ENCODE data around the gene LARGE1.

LARGE1 gene

DNA sequence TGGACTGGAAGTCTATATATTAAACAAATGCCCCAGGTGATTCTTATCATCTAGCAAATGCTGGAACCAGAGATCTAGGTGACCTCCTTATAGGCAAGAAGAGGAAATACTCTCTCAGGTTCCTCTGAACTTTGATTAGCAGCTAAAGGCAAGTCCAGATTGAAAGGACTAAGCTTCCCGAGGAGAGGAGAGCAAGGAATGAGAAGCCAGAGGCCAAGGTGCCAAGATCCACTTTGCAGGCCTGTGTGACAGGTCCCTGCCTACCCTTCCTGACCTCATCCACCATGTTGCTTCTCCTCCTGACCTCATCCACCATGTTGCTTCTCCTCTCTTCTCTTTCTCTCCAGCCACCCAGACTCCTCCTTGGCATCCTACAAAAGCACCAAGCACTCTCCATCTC, 173.2 kb downstream of the LARGE1 start:
- no peak for DNase-seq

DNA sequence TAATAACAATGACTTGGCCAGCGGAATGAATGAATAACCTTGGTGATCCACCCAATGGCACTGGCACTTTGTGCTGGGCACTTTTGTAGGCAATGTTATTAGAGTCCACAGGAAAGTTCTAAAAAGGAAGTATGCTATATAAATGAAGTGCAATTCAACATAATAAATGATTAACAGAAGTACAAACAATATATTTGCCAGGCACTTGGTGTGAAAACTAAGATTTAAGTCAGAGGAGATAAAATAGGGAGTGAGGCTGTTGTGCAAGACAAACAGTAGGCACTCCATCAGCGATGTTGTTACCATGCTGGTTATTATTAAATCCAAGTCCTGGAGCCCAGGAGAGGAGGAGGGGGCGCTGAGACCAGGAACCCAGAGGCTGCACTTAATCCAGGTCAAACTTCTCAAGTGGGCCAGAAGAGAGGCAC, 173.8 kb downstream of the LARGE1 start:
- intact Hi-C loops (cut with DNase I), result no loop called here
- no peak for DNase-seq

More for the DNA sequence above, 173.2 kb downstream of the LARGE1 start:
- intact Hi-C loops (cut with DNase I), result no loop called here

DNA sequence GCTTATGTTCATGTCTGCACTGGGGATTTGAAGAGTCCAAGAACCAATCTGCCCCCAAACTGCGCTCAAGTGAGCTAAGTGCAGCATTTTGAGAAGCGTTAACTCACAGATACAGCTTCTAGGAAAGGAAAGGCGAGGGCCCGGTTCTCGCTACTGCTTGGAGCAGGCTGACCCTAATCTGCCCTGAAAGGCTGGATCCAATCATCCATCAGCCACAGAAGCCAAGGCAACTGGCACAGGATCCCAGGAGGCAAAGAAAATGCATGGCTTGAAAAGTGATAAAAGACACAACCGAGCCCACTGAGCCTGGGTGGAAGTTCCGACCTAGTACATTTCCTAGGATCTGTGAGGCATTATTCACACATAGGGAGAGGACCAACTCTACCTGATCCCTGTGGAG, 174.8 kb downstream of the LARGE1 start:
- no peak for DNase-seq
- intact Hi-C loops (cut with DNase I), result no loop called here

DNA sequence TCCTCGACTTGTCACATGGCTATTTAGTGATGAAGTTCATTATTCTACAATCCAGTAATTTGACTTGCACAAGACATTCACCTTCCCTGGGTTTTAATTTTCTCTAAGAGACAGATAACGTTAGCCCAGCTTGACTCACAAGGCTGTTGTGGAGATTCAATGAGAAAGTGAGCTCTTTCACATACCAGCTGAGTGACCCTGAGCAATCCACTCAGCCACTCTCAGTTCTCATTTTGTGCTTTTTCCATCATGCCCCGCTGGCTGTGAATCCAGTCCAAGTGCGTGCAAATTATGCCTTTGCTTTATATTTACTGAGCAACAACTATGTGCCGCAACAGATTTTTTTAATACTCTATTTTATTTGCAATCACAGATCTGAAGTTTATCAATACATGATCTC, 176.5 kb downstream of the LARGE1 start:
- intact Hi-C loops (cut with DNase I), result no loop called here
- no peak for DNase-seq

- no peak for DNase-seq
- intact Hi-C loops (cut with DNase I), result no loop called here
Observed at GRCh38 chr22:33741025-33741424, 179.3 kb downstream of the LARGE1 start.

- intact Hi-C loops (cut with DNase I), result no loop called here
- DNase-seq, result no peak
Observed at GRCh38 chr22:33739516-33739915, 180.8 kb downstream of the LARGE1 start.

GRCh38 chr22:33737662-33738061, 182.6 kb downstream of the LARGE1 start:
- intact Hi-C loops (cut with DNase I), result no loop called here
- DNase-seq, result no peak

DNA sequence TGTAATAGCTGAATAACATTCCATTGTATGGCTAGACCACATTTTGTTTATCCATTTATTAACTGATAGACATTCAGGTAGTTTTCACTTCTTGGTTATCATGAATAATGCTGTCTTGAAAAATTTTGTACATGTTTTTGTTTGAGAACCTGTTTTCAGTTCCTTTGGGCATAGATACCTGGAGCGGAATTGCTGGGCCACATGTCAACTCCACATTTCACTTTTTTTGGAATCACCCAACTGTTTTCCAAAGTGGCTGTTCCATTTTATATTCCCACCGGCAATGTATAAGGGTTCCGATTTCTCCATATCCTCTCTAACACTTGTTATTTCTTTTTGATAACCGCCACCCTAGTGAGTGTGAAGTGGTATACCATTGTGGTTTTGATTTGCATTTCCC, 184.3 kb downstream of the LARGE1 start:
- intact Hi-C loops (cut with DNase I), result no loop called here
- no peak for DNase-seq

DNA sequence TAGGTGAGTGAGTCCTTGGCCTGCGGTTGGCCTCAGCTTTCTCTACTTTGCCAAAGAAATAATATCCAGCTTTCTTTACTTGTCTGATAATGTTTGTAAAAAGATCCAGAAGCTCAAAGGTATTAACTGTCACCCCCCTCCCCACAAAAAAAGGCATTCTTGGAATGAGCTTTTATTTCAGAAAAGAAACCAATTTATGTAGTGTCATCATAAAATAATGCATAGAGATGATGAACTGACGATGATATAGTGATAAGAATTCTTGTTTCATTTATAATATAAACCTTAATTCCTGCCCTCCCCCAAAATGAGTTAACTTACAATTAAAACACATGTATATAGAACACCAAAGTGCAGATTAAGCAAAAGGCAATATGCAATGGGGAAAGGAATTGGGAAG, 191.4 kb downstream of the LARGE1 start:
- intact Hi-C loops (cut with DNase I), result no loop called here
- DNase-seq, result no peak

DNA sequence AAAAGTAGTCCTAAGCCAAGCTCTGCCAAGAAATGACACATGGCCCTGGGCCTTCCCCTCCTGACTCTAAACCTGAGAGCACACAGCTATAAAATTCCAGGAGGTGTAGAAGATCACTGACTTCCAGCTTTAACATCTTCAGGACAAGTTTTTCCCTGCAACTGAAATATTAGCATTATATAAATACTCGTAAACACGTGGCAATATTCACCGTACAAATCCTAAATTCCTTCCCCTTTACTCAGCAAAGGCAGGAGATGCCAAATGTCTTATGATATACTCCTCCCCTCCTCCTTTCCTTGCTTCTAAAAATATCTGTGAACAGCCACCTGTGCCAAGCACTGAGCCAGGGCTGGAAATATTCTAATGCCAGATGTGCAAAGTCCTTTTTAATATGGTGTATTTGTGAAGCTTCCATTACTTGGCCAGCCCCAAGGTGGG, 194.0 kb downstream of the LARGE1 start:
- DNase-seq, result no peak
- intact Hi-C loops (cut with DNase I), result no loop called here

DNA sequence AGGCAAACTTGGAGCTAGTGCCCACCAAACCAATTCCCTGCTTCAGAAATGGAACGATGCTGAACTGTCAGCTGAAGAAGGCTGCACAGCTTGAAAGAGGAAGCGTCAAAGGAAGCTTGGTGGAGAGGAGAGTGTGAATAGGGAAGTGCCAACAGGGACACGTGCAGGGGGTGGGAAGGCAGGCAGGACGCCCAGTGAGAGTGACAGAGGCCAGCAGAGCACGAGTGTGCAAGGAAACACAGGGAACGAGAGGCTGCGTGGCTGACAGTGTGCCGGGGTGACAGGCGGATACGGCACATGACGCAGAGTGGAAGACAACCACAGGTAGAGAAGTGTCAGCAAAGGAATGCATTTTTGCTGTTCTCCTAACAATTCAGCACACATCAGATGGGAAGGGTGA, 196.4 kb downstream of the LARGE1 start:
- intact Hi-C loops (cut with DNase I), result no loop called here
- peak in 3 of 10 donors; percentile 19 to 86 (median 61) for DNase-seq

- DNase-seq, result no peak
- intact Hi-C loops (cut with DNase I), result no loop called here
Observed at GRCh38 chr22:33722816-33723215, 197.5 kb downstream of the LARGE1 start.

DNA sequence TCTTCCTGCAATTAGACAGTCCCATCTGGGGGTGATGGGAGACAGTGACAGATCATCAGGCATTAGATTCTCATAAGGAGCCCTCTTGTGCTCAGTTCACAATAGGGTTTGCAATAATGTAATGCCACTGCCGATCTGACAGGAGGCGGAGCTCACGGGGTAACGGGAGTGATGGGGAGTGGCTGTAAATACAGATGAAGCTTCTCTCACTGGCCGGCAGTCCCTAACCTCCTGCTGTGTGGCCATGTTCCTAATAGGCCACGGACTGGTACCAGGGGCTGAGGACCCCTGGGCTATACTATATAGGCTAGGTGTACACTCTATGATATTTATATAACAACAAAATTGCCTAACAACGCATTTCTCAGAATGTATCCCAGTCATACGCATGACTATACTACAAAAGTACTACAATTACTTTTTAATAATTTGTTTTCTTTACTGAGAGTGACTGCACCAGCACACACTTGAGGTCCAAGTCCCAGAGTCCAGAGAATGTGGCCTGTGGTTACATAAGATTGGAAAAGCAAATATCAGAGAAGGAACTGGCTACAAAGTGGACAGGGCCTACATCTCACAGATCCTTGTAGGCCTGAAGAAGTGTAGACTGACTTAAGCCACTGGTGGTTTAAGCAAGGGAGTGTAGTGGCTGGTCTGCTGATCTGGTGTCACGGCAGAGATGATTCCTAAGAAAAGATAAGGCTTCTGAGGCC, 200.0 kb downstream of the LARGE1 start:
- DNase-seq, result no peak
- intact Hi-C loops (cut with DNase I), result no loop called here

DNA sequence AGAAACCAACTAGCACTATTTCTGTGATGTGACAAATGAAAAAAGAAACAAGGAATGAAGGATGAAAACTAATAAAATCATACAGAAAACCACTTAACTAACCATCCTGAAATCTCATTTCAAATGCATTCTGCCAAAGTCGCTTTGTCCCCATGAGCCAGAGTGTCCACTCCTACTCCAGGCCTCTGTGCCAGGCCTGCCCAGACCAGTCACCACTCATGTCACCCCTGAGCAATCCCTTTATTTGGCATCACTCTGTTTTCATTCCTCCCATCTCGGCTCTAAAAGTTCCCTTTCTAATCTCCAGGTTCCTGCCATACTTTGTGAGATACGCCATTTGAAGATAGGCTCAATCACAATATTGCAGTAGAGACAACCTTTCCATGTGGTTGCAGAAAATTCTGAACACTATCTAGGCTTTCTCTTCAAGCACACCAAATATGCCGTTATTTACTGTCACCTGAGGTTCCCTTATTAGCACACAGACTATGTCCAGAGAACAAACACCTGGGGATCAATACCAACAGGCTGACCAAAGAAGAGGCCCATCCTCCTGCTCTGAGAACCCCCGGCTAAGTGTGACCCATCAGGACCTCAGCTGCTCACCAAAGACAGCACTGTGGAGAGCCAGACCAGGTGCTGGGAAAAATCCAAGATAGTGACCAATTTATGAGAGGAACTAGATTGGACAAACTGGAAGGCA, 202.4 kb downstream of the LARGE1 start:
- intact Hi-C loops (cut with DNase I), result no loop called here
- DNase-seq, result no peak

DNA sequence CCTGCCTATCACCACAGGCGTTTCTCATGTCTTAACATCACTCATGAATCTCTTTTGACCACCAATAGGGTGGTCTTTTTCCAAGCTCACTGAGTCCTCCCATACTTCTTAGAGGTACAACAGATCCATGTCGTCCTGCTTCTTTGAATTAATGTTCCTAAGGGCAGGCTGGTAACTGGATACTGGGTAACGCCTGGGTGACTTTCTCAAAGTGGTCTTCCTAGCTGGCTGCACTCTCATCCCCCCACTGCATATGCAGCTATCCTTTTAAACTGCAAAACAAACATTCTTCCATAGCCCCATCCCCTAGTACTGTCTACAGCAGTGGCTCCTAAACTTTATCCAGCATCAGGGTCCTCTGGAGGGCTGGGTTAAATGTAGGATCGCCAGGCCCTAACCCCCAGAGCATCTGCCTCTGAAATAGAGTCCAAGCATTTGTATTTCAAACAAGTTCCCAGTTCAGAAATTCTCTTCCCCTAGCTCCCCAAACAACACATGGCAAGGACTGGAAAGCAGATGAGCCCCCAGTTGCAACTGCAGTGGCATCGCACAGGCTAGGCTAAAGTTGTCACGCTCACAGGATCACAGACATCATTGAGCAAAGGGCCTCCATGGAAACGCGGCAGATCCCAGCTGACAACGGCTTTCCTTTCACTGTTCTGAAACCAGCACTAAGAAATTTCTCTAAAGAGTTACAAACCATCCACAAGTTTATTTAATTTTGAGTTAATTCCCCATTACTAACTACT, 204.9 kb downstream of the LARGE1 start:
- intact Hi-C loops (cut with DNase I), result no loop called here
- peak in 2 of 10 donors; percentile 18 to 72 for DNase-seq

DNA sequence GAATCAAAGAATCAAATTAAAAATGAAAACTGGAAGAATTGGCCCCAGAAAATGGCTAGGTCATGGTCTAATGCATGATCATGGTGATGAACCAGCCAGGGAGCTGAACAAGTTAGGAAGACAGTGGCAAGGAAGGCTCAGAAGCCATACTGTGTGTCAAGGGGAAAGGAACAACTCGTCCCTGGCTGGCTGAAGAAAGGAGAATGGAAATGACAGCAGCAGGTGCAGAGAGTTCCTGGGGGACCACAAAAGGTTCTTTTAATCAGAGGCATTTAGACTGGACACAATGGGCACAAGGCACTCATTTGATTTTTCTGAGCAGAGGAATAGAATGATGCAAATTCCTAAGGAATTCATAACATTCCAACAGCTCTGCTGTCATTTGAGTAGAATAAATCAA, 209.9 kb downstream of the LARGE1 start:
- no peak for DNase-seq
- intact Hi-C loops (cut with DNase I), result no loop called here

- intact Hi-C loops (cut with DNase I), result no loop called here
- peak in 3 of 10 donors; percentile 16 to 82 (median 62) for DNase-seq
Observed at GRCh38 chr22:33707581-33707980, 212.7 kb downstream of the LARGE1 start.

DNA sequence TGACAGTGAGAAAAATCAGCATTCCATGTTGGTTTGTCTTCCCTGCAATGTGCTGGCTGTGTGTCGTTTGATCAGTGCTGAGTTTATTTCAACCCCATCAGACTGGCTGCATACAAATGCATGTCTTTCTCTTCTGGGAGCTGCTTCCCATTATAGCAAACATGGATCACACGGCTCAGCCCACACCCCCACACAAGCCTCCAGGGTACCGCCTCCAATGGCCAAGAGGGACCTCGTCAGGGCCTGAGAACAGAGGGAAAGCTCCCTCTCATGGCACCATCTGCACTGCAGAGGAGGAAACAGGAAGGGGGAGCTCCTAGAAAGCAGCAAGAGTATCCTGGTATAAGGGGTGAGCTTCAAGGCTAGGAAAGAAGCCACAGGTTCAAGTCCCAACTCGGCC, 214.2 kb downstream of the LARGE1 start:
- intact Hi-C loops (cut with DNase I), result no loop called here
- peak in 7 of 10 donors; percentile 25 to 93 (median 48) for DNase-seq

- intact Hi-C loops (cut with DNase I), result no loop called here
- DNase-seq, result peak in 1 of 10 donors; percentile 53
Observed at GRCh38 chr22:33699176-33699575, 221.1 kb downstream of the LARGE1 start.

DNA sequence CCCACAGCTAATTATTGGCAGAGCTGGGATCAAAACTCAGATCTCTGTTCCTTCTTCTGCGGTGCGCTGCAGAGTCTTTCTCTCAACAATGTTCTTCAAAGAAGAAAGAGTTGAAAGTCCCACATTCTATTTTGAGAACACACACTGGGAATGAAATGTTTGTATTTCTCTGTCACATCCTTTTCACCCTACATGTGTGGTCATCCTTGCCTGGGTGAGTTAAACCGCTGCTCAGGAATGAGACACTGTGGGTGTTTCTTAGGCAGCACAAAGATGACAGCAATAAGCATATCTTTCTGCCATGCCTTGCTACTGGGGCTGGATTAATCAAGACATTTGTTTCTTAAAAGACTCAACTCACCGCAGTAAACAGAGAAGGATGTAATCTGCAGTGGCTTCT, 222.6 kb downstream of the LARGE1 start:
- intact Hi-C loops (cut with DNase I), result no loop called here

DNA sequence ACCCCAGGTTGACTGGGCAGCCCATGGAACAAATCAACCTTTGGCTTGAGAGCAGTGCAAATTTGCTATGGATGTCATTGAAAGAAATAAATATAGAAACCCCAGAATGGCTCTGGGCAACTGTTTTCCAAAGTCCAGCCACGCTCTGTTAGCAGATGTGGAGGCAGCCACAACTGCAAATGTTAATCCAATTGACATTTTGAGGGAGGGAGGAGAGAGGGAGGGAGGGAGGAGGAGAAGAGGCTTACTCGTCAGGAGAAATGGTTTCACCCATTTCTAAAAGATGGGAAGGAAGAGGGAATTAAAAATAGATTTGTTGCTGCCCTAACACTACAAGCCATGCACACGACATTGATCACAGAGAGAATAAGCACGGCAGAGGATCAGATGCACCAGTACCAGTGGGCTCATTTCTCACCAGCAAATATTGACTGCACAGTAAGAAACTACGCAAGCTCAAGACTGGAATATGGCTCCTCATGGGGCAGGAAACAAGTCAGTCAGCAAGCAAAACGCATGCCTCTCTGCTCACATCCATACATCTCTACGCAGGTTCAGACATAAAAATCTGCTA, 229.1 kb downstream of the LARGE1 start:
- DNase-seq, result no peak
- intact Hi-C loops (cut with DNase I), result no loop called here

More for the DNA sequence above, 222.6 kb downstream of the LARGE1 start:
- no peak for DNase-seq

All from posterior cingulate gyrus (tissue), 11 donors.